ENCODE measurements around the gene SOCS3. TPM values are rescaled to one million over a fixed set of nuclear protein-coding genes. Genes with fewer than 3 reads are reported as not detected.

Gene SOCS3
- total RNA-seq, 1 donor, result 95.2 TPM

DNA sequence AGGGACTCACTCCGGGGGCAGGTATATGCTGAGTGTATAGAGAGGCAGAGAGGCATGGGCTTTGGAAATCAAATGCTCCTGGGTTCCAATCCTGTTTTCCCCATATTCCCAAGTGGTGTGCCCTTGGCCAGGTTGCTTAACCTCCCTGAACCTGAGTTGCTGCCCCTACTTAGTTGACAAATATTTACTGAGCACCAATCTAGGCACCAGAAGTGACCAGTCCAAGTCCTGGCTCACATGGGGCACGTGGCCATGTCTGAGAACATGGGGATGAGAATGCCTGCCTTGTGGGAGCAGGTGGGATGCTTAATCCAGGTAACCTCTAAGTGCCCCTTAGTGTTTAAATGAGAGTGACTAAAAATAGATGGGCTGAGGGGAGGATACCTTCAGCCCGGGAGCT is 4.2 kb downstream of the SOCS3 start:
- Histone ChIP-seq H4K20me1 (ENCODE audit: insufficient read depth, low read length) (peaks cover 36% of the 10 kb centered on the region), H3K4me3 (ENCODE audit: insufficient read depth, low read length) (no peak overlapping the region)

GRCh38 chr17:78355045-78355641 is 4.7 kb downstream of the SOCS3 start:
- Histone ChIP-seq H4K20me1 (ENCODE audit: insufficient read depth, low read length) (peaks cover 36% of the 10 kb centered on the region), H3K4me2 (ENCODE audit: insufficient read depth, low read length) (no peak overlapping the region), H3K27ac (ENCODE audit: low read depth, low read length) (peak overlapping the region; percentile 77), H3K9me3 (ENCODE audit: low read depth, low read length) (no peaks in the 10 kb centered on the region), H3K27me3 (ENCODE audit: insufficient read depth, low read length) (no peaks in the 10 kb centered on the region), H3K79me2 (ENCODE audit: insufficient read depth, low read length) (peaks cover 35% of the 10 kb centered on the region), H2AFZ (ENCODE audit: low read length) (no peak overlapping the region), H3K4me1 (ENCODE audit: insufficient read depth, low read length) (peaks cover 60% of the 10 kb centered on the region), H3K4me3 (ENCODE audit: insufficient read depth, low read length) (no peak overlapping the region), H3K36me3 (ENCODE audit: insufficient read depth, low read length) (peaks cover 26% of the 10 kb centered on the region)
- TF ChIP-seq, protein P1, sequence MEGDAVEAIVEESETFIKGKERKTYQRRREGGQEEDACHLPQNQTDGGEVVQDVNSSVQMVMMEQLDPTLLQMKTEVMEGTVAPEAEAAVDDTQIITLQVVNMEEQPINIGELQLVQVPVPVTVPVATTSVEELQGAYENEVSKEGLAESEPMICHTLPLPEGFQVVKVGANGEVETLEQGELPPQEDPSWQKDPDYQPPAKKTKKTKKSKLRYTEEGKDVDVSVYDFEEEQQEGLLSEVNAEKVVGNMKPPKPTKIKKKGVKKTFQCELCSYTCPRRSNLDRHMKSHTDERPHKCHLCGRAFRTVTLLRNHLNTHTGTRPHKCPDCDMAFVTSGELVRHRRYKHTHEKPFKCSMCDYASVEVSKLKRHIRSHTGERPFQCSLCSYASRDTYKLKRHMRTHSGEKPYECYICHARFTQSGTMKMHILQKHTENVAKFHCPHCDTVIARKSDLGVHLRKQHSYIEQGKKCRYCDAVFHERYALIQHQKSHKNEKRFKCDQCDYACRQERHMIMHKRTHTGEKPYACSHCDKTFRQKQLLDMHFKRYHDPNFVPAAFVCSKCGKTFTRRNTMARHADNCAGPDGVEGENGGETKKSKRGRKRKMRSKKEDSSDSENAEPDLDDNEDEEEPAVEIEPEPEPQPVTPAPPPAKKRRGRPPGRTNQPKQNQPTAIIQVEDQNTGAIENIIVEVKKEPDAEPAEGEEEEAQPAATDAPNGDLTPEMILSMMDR (IDR thresholded peaks at IDR 0.05; ENCODE audit: extremely low read depth, low read depth, low read length), result no peak
- peak; percentile 37 for DNase-seq (ENCODE audit: insufficient read length, low spot score, missing footprints)

More for the DNA sequence above, 4.2 kb downstream of the SOCS3 start:
- H3K36me3 ChIP-seq (ENCODE audit: insufficient read depth, low read length), result peaks cover 26% of the 10 kb centered on the region
- H3K27ac ChIP-seq (ENCODE audit: low read depth, low read length), result peak overlapping the region; percentile 77
- peak; percentile 30 for DNase-seq (ENCODE audit: insufficient read length, low spot score, missing footprints)
- H3K27me3 ChIP-seq (ENCODE audit: insufficient read depth, low read length), result no peaks in the 10 kb centered on the region
- TF ChIP-seq, protein P1 (IDR thresholded peaks at IDR 0.05; ENCODE audit: extremely low read depth, low read depth, low read length), result no peak
- H3K9me3 ChIP-seq (ENCODE audit: low read depth, low read length), result no peaks in the 10 kb centered on the region
- H3K4me2 ChIP-seq (ENCODE audit: insufficient read depth, low read length), result peak overlapping the region; percentile 37
- peaks cover 35% of the 10 kb centered on the region for H3K79me2 ChIP-seq (ENCODE audit: insufficient read depth, low read length)
- H2AFZ ChIP-seq (ENCODE audit: low read length), result no peak overlapping the region
- peaks cover 58% of the 10 kb centered on the region for H3K4me1 ChIP-seq (ENCODE audit: insufficient read depth, low read length)

- Histone ChIP-seq H3K4me2 (ENCODE audit: insufficient read depth, low read length) (peak overlapping the region; percentile 68), H3K27ac (ENCODE audit: low read depth, low read length) (peak overlapping the region; percentile 86), H3K4me3 (ENCODE audit: insufficient read depth, low read length) (peak overlapping the region; percentile 66), H4K20me1 (ENCODE audit: insufficient read depth, low read length) (peaks cover 27% of the 10 kb centered on the region), H3K79me2 (ENCODE audit: insufficient read depth, low read length) (peaks cover 26% of the 10 kb centered on the region), H3K27me3 (ENCODE audit: insufficient read depth, low read length) (no peaks in the 10 kb centered on the region), H3K9me3 (ENCODE audit: low read depth, low read length) (no peaks in the 10 kb centered on the region), H2AFZ (ENCODE audit: low read length) (no peak overlapping the region), H3K4me1 (ENCODE audit: insufficient read depth, low read length) (peaks cover 62% of the 10 kb centered on the region), H3K36me3 (ENCODE audit: insufficient read depth, low read length) (peaks cover 24% of the 10 kb centered on the region)
- DNase-seq (ENCODE audit: insufficient read length, low spot score, missing footprints), result peak; percentile 34
- TF ChIP-seq, protein P1 (IDR thresholded peaks at IDR 0.05; ENCODE audit: extremely low read depth, low read depth, low read length), result no peak
These were observed 6.0 kb downstream of the SOCS3 start for GRCh38 chr17:78353834-78354233.

DNA sequence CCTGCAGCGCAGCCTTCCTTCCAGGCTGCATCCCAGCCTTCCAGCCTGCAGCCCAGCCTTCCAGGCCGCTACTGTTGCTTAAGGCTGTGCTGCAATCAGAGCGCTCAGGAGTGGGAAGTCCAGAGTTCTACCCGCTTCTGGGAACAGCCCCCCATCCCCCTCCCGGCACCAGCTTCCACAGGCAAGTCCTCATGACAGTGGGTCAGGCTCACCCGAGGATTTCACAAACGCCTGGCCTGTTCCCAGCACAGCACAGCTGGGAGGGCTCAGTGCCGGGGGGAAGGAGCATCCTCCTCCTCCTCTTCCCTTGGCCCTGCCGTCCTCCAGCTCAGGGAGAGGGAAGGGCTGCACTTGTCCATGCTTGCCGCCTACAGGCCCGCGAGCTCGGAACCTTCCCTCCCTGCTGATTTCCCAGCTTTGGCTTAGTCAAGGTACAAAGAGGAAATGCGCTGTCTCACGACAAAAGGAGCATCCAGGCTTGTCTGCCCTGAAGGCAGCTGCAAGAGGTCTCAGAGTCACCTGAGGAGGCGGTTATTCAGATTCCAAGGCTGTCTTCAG is 8.3 kb downstream of the SOCS3 start:
- Histone ChIP-seq H3K36me3 (ENCODE audit: insufficient read depth, low read length) (peaks cover 6% of the 10 kb centered on the region), H3K4me2 (ENCODE audit: insufficient read depth, low read length) (peak overlapping the region; percentile 68), H3K79me2 (ENCODE audit: insufficient read depth, low read length) (peaks cover 7% of the 10 kb centered on the region), H3K4me1 (ENCODE audit: insufficient read depth, low read length) (peaks cover 50% of the 10 kb centered on the region), H2AFZ (ENCODE audit: low read length) (peak overlapping the region; percentile 60), H3K9me3 (ENCODE audit: low read depth, low read length) (no peaks in the 10 kb centered on the region), H3K4me3 (ENCODE audit: insufficient read depth, low read length) (peak overlapping the region; percentile 11), H3K27ac (ENCODE audit: low read depth, low read length) (peak overlapping the region; percentile 73), H4K20me1 (ENCODE audit: insufficient read depth, low read length) (peaks cover 8% of the 10 kb centered on the region), H3K27me3 (ENCODE audit: insufficient read depth, low read length) (no peaks in the 10 kb centered on the region)
- TF ChIP-seq, protein P1 (IDR thresholded peaks at IDR 0.05; ENCODE audit: extremely low read depth, low read depth, low read length), result no peak
- peak; percentile 92 for DNase-seq (ENCODE audit: insufficient read length, low spot score, missing footprints)
